ENCODE data around the gene ABLIM2. TPM values are rescaled to one million over a fixed set of nuclear protein-coding genes. Genes with fewer than 3 reads are reported as not detected.

The ABLIM2 gene
- total and polyA plus RNA-seq, 2 experiments from 2014 or later, result 1.5 to 4.3 TPM

DNA sequence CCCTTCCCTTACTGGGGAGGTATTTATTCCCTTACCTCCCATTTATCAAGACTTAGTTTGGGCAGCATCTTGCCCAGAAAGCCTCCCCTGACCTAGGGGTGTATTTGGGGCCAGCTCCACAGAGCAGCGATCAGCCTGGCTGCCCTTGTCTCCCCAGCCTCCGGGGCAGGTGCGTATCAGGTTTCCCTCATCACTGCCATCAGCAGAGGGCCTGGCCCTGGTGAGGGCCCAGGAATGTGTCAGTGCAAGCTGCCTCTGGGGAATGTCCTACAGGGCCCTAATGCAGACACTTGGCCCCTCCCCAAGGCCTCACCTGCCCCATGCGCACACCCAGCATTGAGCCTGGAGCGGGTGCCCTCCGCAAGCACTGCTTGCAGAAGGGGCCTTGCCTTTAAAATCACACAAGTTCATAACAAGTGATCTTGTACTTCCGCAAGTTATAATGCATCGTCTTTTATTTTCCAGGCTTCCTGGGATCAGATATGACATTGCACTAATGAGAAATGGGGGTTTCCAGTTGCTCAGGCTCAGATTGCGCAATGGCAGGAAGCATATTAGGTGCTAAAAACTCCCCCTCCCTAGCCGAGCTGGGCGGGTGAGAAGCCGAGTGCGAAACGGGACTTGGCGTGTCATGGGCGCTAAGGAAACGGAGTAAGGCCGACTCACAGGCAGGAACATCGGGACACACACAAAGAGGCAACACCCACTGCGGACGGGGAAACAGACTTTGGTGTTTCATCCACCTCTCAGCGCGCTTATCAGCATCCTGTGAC is 193.5 kb downstream of the ABLIM2 start:
- Histone ChIP-seq H3K27me3 (ENCODE audit: insufficient read depth) (no peaks in the 10 kb centered on the region), H3K4me2 (no peak overlapping the region), H3K79me2 (replicated peaks; ENCODE audit: insufficient read depth) (no peaks in the 10 kb centered on the region), H3K36me3 (ENCODE audit: insufficient read depth) (no peaks in the 10 kb centered on the region), H2AFZ (no peak overlapping the region), H3K4me1 (ENCODE audit: insufficient read depth) (peaks cover 11% of the 10 kb centered on the region), H3F3A (replicated peaks; ENCODE audit: low read depth) (no peaks in the 10 kb centered on the region), H4K20me1 (replicated peaks; ENCODE audit: insufficient read depth) (no peaks in the 10 kb centered on the region; the same call in 1 of the 2 replicates), H3K4me3 (no peak overlapping the region), H3K9me2 (ENCODE audit: insufficient read depth) (no peaks in the 10 kb centered on the region), H3K27ac (ENCODE audit: low read depth) (no peak overlapping the region)
- Mint-ChIP-seq H3K36me3 (ENCODE audit: low read depth) (no peaks in the 10 kb centered on the region), H3K27ac (no peak overlapping the region), H3K27me3 (ENCODE audit: insufficient read depth, low read depth, poor library complexity) (peaks cover 4% of the 10 kb centered on the region), H3K4me3 (no peak overlapping the region), H3K4me1 (peaks cover 18% of the 10 kb centered on the region), H3K9me3 (no peaks in the 10 kb centered on the region)
- ATAC-seq (peak; percentile 74), DNase-seq (ENCODE audit: low spot score) (peak; percentile 43)
- TF ChIP-seq JUNB (IDR thresholded peaks at IDR 0.05; ENCODE audit: unreplicated experiment), result no peak
- TF ChIP-seq EZH2 (IDR thresholded peaks at IDR 0.05; ENCODE audit: low read depth, unreplicated experiment), result no peak
- TF ChIP-seq NANOG (IDR thresholded peaks at IDR 0.05; ENCODE audit: borderline replicate concordance), result no peak
- no peak for TF ChIP-seq CREB1 (CRISPR knock-in tag; IDR thresholded peaks at IDR 0.05; ENCODE audit: low read depth)
- TF ChIP-seq EZH2phosphoT487 (IDR thresholded peaks at IDR 0.05; ENCODE audit: unreplicated experiment), result no peak
- TF ChIP-seq, protein P1, sequence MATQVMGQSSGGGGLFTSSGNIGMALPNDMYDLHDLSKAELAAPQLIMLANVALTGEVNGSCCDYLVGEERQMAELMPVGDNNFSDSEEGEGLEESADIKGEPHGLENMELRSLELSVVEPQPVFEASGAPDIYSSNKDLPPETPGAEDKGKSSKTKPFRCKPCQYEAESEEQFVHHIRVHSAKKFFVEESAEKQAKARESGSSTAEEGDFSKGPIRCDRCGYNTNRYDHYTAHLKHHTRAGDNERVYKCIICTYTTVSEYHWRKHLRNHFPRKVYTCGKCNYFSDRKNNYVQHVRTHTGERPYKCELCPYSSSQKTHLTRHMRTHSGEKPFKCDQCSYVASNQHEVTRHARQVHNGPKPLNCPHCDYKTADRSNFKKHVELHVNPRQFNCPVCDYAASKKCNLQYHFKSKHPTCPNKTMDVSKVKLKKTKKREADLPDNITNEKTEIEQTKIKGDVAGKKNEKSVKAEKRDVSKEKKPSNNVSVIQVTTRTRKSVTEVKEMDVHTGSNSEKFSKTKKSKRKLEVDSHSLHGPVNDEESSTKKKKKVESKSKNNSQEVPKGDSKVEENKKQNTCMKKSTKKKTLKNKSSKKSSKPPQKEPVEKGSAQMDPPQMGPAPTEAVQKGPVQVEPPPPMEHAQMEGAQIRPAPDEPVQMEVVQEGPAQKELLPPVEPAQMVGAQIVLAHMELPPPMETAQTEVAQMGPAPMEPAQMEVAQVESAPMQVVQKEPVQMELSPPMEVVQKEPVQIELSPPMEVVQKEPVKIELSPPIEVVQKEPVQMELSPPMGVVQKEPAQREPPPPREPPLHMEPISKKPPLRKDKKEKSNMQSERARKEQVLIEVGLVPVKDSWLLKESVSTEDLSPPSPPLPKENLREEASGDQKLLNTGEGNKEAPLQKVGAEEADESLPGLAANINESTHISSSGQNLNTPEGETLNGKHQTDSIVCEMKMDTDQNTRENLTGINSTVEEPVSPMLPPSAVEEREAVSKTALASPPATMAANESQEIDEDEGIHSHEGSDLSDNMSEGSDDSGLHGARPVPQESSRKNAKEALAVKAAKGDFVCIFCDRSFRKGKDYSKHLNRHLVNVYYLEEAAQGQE (IDR thresholded peaks at IDR 0.05; ENCODE audit: unreplicated experiment), result no peak
- TF ChIP-seq, protein P2, sequence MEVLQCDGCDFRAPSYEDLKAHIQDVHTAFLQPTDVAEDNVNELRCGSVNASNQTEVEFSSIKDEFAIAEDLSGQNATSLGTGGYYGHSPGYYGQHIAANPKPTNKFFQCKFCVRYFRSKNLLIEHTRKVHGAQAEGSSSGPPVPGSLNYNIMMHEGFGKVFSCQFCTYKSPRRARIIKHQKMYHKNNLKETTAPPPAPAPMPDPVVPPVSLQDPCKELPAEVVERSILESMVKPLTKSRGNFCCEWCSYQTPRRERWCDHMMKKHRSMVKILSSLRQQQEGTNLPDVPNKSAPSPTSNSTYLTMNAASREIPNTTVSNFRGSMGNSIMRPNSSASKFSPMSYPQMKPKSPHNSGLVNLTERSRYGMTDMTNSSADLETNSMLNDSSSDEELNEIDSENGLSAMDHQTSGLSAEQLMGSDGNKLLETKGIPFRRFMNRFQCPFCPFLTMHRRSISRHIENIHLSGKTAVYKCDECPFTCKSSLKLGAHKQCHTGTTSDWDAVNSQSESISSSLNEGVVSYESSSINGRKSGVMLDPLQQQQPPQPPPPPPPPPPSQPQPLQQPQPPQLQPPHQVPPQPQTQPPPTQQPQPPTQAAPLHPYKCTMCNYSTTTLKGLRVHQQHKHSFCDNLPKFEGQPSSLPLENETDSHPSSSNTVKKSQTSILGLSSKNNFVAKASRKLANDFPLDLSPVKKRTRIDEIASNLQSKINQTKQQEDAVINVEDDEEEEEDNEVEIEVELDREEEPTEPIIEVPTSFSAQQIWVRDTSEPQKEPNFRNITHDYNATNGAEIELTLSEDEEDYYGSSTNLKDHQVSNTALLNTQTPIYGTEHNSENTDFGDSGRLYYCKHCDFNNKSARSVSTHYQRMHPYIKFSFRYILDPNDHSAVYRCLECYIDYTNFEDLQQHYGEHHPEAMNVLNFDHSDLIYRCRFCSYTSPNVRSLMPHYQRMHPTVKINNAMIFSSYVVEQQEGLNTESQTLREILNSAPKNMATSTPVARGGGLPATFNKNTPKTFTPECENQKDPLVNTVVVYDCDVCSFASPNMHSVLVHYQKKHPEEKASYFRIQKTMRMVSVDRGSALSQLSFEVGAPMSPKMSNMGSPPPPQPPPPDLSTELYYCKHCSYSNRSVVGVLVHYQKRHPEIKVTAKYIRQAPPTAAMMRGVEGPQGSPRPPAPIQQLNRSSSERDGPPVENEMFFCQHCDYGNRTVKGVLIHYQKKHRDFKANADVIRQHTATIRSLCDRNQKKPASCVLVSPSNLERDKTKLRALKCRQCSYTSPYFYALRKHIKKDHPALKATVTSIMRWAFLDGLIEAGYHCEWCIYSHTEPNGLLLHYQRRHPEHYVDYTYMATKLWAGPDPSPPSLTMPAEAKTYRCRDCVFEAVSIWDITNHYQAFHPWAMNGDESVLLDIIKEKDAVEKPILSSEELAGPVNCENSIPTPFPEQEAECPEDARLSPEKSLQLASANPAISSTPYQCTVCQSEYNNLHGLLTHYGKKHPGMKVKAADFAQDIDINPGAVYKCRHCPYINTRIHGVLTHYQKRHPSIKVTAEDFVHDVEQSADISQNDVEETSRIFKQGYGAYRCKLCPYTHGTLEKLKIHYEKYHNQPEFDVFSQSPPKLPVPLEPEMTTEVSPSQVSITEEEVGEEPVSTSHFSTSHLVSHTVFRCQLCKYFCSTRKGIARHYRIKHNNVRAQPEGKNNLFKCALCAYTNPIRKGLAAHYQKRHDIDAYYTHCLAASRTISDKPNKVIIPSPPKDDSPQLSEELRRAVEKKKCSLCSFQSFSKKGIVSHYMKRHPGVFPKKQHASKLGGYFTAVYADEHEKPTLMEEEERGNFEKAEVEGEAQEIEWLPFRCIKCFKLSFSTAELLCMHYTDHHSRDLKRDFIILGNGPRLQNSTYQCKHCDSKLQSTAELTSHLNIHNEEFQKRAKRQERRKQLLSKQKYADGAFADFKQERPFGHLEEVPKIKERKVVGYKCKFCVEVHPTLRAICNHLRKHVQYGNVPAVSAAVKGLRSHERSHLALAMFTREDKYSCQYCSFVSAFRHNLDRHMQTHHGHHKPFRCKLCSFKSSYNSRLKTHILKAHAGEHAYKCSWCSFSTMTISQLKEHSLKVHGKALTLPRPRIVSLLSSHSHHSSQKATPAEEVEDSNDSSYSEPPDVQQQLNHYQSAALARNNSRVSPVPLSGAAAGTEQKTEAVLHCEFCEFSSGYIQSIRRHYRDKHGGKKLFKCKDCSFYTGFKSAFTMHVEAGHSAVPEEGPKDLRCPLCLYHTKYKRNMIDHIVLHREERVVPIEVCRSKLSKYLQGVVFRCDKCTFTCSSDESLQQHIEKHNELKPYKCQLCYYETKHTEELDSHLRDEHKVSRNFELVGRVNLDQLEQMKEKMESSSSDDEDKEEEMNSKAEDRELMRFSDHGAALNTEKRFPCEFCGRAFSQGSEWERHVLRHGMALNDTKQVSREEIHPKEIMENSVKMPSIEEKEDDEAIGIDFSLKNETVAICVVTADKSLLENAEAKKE (CRISPR knock-in tag; IDR thresholded peaks at IDR 0.05), result no peak
- TF ChIP-seq ZNF114 (CRISPR knock-in tag; IDR thresholded peaks at IDR 0.05), result no peak
- TF ChIP-seq ZNF331 (CRISPR knock-in tag; IDR thresholded peaks at IDR 0.05; ENCODE audit: low read depth), result no peak
- TF ChIP-seq, protein P3, sequence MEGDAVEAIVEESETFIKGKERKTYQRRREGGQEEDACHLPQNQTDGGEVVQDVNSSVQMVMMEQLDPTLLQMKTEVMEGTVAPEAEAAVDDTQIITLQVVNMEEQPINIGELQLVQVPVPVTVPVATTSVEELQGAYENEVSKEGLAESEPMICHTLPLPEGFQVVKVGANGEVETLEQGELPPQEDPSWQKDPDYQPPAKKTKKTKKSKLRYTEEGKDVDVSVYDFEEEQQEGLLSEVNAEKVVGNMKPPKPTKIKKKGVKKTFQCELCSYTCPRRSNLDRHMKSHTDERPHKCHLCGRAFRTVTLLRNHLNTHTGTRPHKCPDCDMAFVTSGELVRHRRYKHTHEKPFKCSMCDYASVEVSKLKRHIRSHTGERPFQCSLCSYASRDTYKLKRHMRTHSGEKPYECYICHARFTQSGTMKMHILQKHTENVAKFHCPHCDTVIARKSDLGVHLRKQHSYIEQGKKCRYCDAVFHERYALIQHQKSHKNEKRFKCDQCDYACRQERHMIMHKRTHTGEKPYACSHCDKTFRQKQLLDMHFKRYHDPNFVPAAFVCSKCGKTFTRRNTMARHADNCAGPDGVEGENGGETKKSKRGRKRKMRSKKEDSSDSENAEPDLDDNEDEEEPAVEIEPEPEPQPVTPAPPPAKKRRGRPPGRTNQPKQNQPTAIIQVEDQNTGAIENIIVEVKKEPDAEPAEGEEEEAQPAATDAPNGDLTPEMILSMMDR (conservative IDR thresholded peaks at IDR 0.05; ENCODE audit: low read depth in 2 of 2), result no peak
- TF ChIP-seq STAT1 (IDR thresholded peaks at IDR 0.05; ENCODE audit: unreplicated experiment), result no peak
- TF ChIP-seq, protein P4, sequence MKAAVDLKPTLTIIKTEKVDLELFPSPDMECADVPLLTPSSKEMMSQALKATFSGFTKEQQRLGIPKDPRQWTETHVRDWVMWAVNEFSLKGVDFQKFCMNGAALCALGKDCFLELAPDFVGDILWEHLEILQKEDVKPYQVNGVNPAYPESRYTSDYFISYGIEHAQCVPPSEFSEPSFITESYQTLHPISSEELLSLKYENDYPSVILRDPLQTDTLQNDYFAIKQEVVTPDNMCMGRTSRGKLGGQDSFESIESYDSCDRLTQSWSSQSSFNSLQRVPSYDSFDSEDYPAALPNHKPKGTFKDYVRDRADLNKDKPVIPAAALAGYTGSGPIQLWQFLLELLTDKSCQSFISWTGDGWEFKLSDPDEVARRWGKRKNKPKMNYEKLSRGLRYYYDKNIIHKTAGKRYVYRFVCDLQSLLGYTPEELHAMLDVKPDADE (IDR thresholded peaks at IDR 0.05), result no peak
- no peak for TF ChIP-seq POLR2AphosphoS5 (IDR thresholded peaks at IDR 0.05; ENCODE audit: low read depth)
